ENCODE results near the gene SQSTM1. TPM values are rescaled to one million over a fixed set of nuclear protein-coding genes. Genes with fewer than 3 reads are reported as not detected.
A peak's percentile ranks its signal among the peaks of the same experiment; 100 is the strongest.

SQSTM1 gene
- total RNA-seq, 1 donor from 2014 or later = 297 TPM

GRCh38 chr5:179821298-179822058, 773 bp downstream of the SQSTM1 start:
- no peaks in the 10 kb centered on the region for H3K27me3 Mint-ChIP-seq (ENCODE audit: low read depth)
- peaks cover 62% of the 10 kb centered on the region for H3K4me1 Mint-ChIP-seq (ENCODE audit: low read depth)
- peak; percentile 58 for TF ChIP-seq CTCF (IDR thresholded peaks at IDR 0.05)
- peaks cover 16% of the 10 kb centered on the region for H3K36me3 Mint-ChIP-seq (ENCODE audit: low read depth)
- peak; percentile 98 for DNase-seq (ENCODE audit: low spot score)
- H3K4me3 Mint-ChIP-seq (ENCODE audit: unreplicated experiment) = peak overlapping the region; percentile 91
- H3K27ac Mint-ChIP-seq (ENCODE audit: unreplicated experiment) = peak overlapping the region; percentile 96
- H3K9me3 Mint-ChIP-seq (ENCODE audit: low read depth) = no peaks in the 10 kb centered on the region

GRCh38 chr5:179822059-179822432, 1.3 kb downstream of the SQSTM1 start:
- no peak for DNase-seq (ENCODE audit: low spot score)
- peak overlapping the region; percentile 96 for H3K27ac Mint-ChIP-seq (ENCODE audit: unreplicated experiment)

GRCh38 chr5:179822444-179822990, 1.8 kb downstream of the SQSTM1 start:
- Mint-ChIP-seq H3K36me3 (ENCODE audit: low read depth) (peaks cover 21% of the 10 kb centered on the region), H3K4me1 (ENCODE audit: low read depth) (peaks cover 66% of the 10 kb centered on the region), H3K9me3 (ENCODE audit: low read depth) (no peaks in the 10 kb centered on the region), H3K4me3 (ENCODE audit: unreplicated experiment) (peak overlapping the region; percentile 91), H3K27ac (ENCODE audit: unreplicated experiment) (peak overlapping the region; percentile 96), H3K27me3 (ENCODE audit: low read depth) (no peaks in the 10 kb centered on the region)
- no peak for TF ChIP-seq CTCF (IDR thresholded peaks at IDR 0.05)
- DNase-seq (ENCODE audit: low spot score) = no peak

More at GRCh38 chr5:179822059-179822432, 1.3 kb downstream of the SQSTM1 start:
- H3K4me3 Mint-ChIP-seq (ENCODE audit: unreplicated experiment) = peak overlapping the region; percentile 91
- no peaks in the 10 kb centered on the region for H3K9me3 Mint-ChIP-seq (ENCODE audit: low read depth)
- H3K4me1 Mint-ChIP-seq (ENCODE audit: low read depth) = peaks cover 66% of the 10 kb centered on the region
- H3K36me3 Mint-ChIP-seq (ENCODE audit: low read depth) = peaks cover 20% of the 10 kb centered on the region
- no peak for TF ChIP-seq CTCF (IDR thresholded peaks at IDR 0.05)
- no peaks in the 10 kb centered on the region for H3K27me3 Mint-ChIP-seq (ENCODE audit: low read depth)

- Mint-ChIP-seq H3K4me3 (ENCODE audit: unreplicated experiment) (no peak overlapping the region), H3K4me1 (ENCODE audit: low read depth) (peaks cover 59% of the 10 kb centered on the region), H3K27me3 (ENCODE audit: low read depth) (no peaks in the 10 kb centered on the region), H3K36me3 (ENCODE audit: low read depth) (peaks cover 34% of the 10 kb centered on the region), H3K9me3 (ENCODE audit: low read depth) (no peaks in the 10 kb centered on the region), H3K27ac (ENCODE audit: unreplicated experiment) (peak overlapping the region; percentile 33)
- no peak for TF ChIP-seq CTCF (IDR thresholded peaks at IDR 0.05)
- peak; percentile 28 for DNase-seq (ENCODE audit: low spot score)
These were observed 3.4 kb downstream of the SQSTM1 start for GRCh38 chr5:179823937-179824744.

GRCh38 chr5:179824745-179825112, 4.0 kb downstream of the SQSTM1 start:
- Mint-ChIP-seq H3K27me3 (ENCODE audit: low read depth) (no peaks in the 10 kb centered on the region), H3K27ac (ENCODE audit: unreplicated experiment) (peak overlapping the region; percentile 33), H3K9me3 (ENCODE audit: low read depth) (no peaks in the 10 kb centered on the region), H3K36me3 (ENCODE audit: low read depth) (peaks cover 39% of the 10 kb centered on the region), H3K4me1 (ENCODE audit: low read depth) (peaks cover 54% of the 10 kb centered on the region), H3K4me3 (ENCODE audit: unreplicated experiment) (no peak overlapping the region)
- peak; percentile 27 for DNase-seq (ENCODE audit: low spot score)
- TF ChIP-seq CTCF (IDR thresholded peaks at IDR 0.05) = no peak

All from chondrocyte (in vitro differentiated cells).